C1 segment of cervical spinal cord (tissue), 14 donors: ENCODE data around the gene SLC26A11.
A peak's percentile ranks its signal among the peaks of the same experiment; 100 is the strongest.
"Not testable (repeated sequence)": the region's sequence is repeated elsewhere in the genome, so short reads cannot be mapped to it uniquely, and the experiment has no call there.

Source experiments
- DNase-seq, 14 donors: peaks; one replicate each; lab custom pipeline; 2025; lab: John Stamatoyannopoulos, UW

The SLC26A11 gene

GRCh38 chr17:80260791-80261158 lies 40.5 kb downstream of the SLC26A11 start, which contains the start of gene RNF213:
Gene RNF213 (plus strand): TSS chr17:80260852. CDS start chr17:80263682, 2,830 bp downstream.
- peak in 7 of 14 donors; percentile 36 to 69 (median 55) for DNase-seq

- DNase-seq, result peak in 11 of 14 donors; percentile 27 to 71 (median 52)
Measured at GRCh38 chr17:80261159-80261894, 41.1 kb downstream of the SLC26A11 start.

GRCh38 chr17:80261895-80262279 lies 41.7 kb downstream of the SLC26A11 start:
- DNase-seq, result no peak

GRCh38 chr17:80262291-80262690 lies 42.1 kb downstream of the SLC26A11 start:
- DNase-seq, result no peak

GRCh38 chr17:80262775-80263244 lies 42.6 kb downstream of the SLC26A11 start:
- peak in 1 of 14 donors; percentile 9 for DNase-seq

- DNase-seq, result peak in 9 of 14 donors; percentile 17 to 63 (median 33)
Measured at GRCh38 chr17:80263253-80264204, 43.3 kb downstream of the SLC26A11 start.

- DNase-seq, result peak in 1 of 14 donors; percentile 12
Measured at GRCh38 chr17:80264205-80265075, 44.2 kb downstream of the SLC26A11 start.

- no peak for DNase-seq
Measured at GRCh38 chr17:80265205-80266068, 45.2 kb downstream of the SLC26A11 start.

- DNase-seq, result no peak
Measured at GRCh38 chr17:80267391-80267790, 47.2 kb downstream of the SLC26A11 start.

GRCh38 chr17:80268427-80268826 lies 48.2 kb downstream of the SLC26A11 start:
- no peak for DNase-seq

GRCh38 chr17:80269405-80269807 lies 49.2 kb downstream of the SLC26A11 start:
- DNase-seq, result no peak

GRCh38 chr17:80270104-80270503 lies 49.9 kb downstream of the SLC26A11 start:
- DNase-seq, result peak in 8 of 14 donors; percentile 10 to 59 (median 23)

- no peak for DNase-seq
Measured at GRCh38 chr17:80270836-80271235, 50.6 kb downstream of the SLC26A11 start.

GRCh38 chr17:80272366-80272765 lies 52.1 kb downstream of the SLC26A11 start:
- DNase-seq, result no peak

GRCh38 chr17:80274331-80274730 lies 54.1 kb downstream of the SLC26A11 start:
- DNase-seq, result no peak

GRCh38 chr17:80274871-80275449 lies 54.7 kb downstream of the SLC26A11 start:
- DNase-seq, result no peak

GRCh38 chr17:80275857-80276256 lies 55.6 kb downstream of the SLC26A11 start:
- DNase-seq, result not testable (repeated sequence)

- DNase-seq, result peak in 8 of 14 donors; percentile 12 to 70 (median 44)
Measured at GRCh38 chr17:80277751-80278671, 57.8 kb downstream of the SLC26A11 start.

- peak in 2 of 14 donors; percentile 3 to 32 for DNase-seq
Measured at GRCh38 chr17:80279895-80280294, 59.7 kb downstream of the SLC26A11 start.
